Stimulated activated effector memory CD8-positive, alpha-beta T cell treated with anti-CD3 and anti-CD28 coated beads, Interleukin-12 subunit alpha, Interleukin-12 subunit beta, amount 100 ng/mL, for 72 hours (primary cell): Measurements from ENCODE around the gene ATP9A.
A peak's percentile ranks its signal among the peaks of the same experiment; 100 is the strongest.
"Not testable (repeated sequence)": the region's sequence is repeated elsewhere in the genome, so short reads cannot be mapped to it uniquely, and the experiment has no call there.

Experiments
- ATAC-seq: fragments of 150-1000 bp; cut with Tn5 transposase; 2 replicates; pipeline ENCODE4 v1.10.0; 2021
- DNase-seq, 2 donors: peaks; one replicate each; pipeline ENCODE4 v3.0.0; 2021 to 2022; ENCODE audit warnings: low spot score in 2 of 2
- H3K27ac Mint-ChIP-seq: one replicate; pipeline ENCODE4 v1.8.0; 2022; ENCODE audit warnings: mild to moderate bottlenecking, mixed read lengths
- H3K36me3 Mint-ChIP-seq: one replicate; pipeline ENCODE4 v1.8.0; 2022; ENCODE audit warnings: mild to moderate bottlenecking, mixed read lengths
- H3K4me1 Mint-ChIP-seq: one replicate; pipeline ENCODE4 v1.8.0; 2022; ENCODE audit warnings: mixed read lengths
- H3K4me3 Mint-ChIP-seq: one replicate; pipeline ENCODE4 v1.8.0; 2022; ENCODE audit warnings: mild to moderate bottlenecking, mixed read lengths
- H3K9me3 Mint-ChIP-seq: one replicate; pipeline ENCODE4 v1.8.0; 2022; ENCODE audit warnings: mixed read lengths

ATP9A gene

GRCh38 chr20:51703400-51704287 lies 64.5 kb downstream of the ATP9A start:
- DNase-seq = no peak
- Mint-ChIP-seq H3K4me3 (no peak overlapping the region), H3K4me1 (no peaks in the 10 kb centered on the region), H3K36me3 (no peaks in the 10 kb centered on the region), H3K9me3 (no peaks in the 10 kb centered on the region), H3K27ac (no peak overlapping the region)
- ATAC-seq = no peak

- DNase-seq (no peak), ATAC-seq (no peak)
- H3K9me3 Mint-ChIP-seq = no peaks in the 10 kb centered on the region
- H3K4me1 Mint-ChIP-seq = no peaks in the 10 kb centered on the region
- H3K4me3 Mint-ChIP-seq = no peak overlapping the region
- H3K36me3 Mint-ChIP-seq = no peaks in the 10 kb centered on the region
- H3K27ac Mint-ChIP-seq = no peak overlapping the region
These were observed 65.6 kb downstream of the ATP9A start for GRCh38 chr20:51702556-51702955.

GRCh38 chr20:51700809-51701285 lies 67.3 kb downstream of the ATP9A start:
- Mint-ChIP-seq H3K36me3 (no peaks in the 10 kb centered on the region), H3K9me3 (no peaks in the 10 kb centered on the region), H3K27ac (no peak overlapping the region), H3K4me1 (peaks cover 6% of the 10 kb centered on the region), H3K4me3 (no peak overlapping the region)
- no peak for DNase-seq
- ATAC-seq = no peak

DNA sequence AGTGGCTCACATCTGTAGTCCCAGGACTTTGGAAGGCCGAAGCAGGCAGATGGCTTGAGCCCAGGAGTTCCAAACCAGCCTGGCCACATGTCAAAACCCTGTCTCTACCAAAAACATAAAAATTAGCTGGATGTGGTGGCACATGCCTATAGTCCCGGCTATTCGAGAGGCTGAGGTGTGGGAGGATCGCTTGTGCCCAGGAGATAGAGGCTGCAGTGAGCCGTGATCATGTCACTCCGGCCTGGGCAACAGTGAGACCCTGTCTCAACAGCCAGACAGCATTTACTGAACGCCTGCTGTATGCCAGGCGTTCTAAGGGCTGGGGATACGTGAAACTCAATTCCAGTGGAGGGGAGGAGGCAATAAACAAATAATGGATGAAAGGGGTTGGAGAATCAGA lies 69.9 kb downstream of the ATP9A start:
- no peak for ATAC-seq
- H3K36me3 Mint-ChIP-seq = no peaks in the 10 kb centered on the region
- H3K4me1 Mint-ChIP-seq = peaks cover 6% of the 10 kb centered on the region
- H3K27ac Mint-ChIP-seq = no peak overlapping the region
- no peak for DNase-seq
- H3K4me3 Mint-ChIP-seq = no peak overlapping the region
- H3K9me3 Mint-ChIP-seq = no peaks in the 10 kb centered on the region

- Mint-ChIP-seq H3K4me3 (no peak overlapping the region), H3K36me3 (no peaks in the 10 kb centered on the region), H3K27ac (no peak overlapping the region), H3K9me3 (no peaks in the 10 kb centered on the region), H3K4me1 (peaks cover 6% of the 10 kb centered on the region)
- no peak for ATAC-seq
- DNase-seq = no peak
These were observed 70.9 kb downstream of the ATP9A start for GRCh38 chr20:51697096-51697826.

- peak overlapping the region; percentile 9 for H3K4me3 Mint-ChIP-seq
- peaks cover 6% of the 10 kb centered on the region for H3K4me1 Mint-ChIP-seq
- DNase-seq (no peak), ATAC-seq (no peak)
- H3K9me3 Mint-ChIP-seq = no peaks in the 10 kb centered on the region
- H3K36me3 Mint-ChIP-seq = no peaks in the 10 kb centered on the region
- H3K27ac Mint-ChIP-seq = peak overlapping the region; percentile 23
These were observed 71.7 kb downstream of the ATP9A start for GRCh38 chr20:51696304-51697071.

DNA sequence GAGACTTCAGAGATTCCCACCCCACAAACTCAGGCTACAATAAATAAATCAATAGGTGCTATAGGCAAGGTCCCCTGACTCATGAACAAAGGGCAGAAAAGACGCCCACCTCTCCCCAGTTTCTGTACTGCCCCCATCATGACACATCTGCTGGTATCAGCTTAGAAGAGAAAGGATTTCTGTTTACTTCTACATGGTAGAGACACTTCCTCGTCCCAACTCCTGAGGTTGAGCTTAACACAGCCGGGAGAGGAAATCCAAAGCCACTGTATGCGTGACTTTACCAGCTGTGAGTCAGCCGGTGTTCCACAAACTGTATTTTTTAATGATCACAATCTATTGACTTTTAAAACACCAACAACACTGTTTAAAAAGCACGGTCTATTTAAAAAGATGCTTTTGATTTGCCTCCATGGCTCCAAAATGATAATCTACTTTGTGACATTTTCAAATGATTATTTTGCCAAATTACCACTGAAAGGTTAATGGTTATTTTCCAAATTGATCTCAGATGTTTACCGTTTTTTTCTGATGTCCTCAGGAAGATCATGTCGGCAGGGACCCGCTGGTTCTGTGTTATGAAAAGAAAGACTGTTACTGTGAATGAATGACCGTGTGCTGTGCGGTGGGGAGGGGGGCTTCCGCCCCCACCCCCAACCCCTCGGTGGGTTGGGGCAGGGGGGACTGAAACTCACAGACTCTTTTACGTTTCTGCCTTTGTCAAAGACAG lies 72.5 kb downstream of the ATP9A start:
- peak overlapping the region; percentile 23 for H3K27ac Mint-ChIP-seq
- no peak for DNase-seq

DNA sequence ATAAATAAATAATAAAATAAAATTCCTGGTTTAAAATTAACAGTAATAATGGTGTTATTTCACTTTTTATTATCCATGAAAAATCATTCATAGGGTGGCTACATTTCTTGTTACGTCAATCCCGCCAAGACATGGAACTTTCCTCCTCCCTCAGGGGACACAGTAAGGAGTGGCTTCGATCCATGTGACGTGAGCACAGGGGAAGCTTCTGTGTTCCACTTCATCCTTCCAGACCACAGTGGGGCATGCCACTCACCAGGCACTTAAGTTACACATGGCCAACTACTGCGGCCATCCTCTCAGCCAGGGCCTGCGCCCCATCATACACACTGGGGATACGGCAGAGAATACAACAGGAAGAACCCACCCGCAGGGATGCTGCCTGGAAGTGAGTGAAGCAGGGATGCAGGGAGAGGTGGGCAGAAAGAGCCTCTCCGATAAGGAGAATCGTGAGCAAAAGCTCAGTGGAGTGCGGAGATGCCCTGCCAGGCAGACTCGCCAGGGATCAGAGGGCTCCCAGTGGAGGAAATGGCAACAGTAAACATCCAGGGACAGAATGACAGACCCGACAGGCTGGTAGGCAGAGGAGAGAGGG lies 75.3 kb downstream of the ATP9A start:
- ATAC-seq = no peak

More for the DNA sequence above, 72.5 kb downstream of the ATP9A start:
- Mint-ChIP-seq H3K36me3 (no peaks in the 10 kb centered on the region), H3K4me3 (peak overlapping the region; percentile 9), H3K4me1 (peaks cover 6% of the 10 kb centered on the region), H3K9me3 (no peaks in the 10 kb centered on the region)
- peak; percentile 81 for ATAC-seq

GRCh38 chr20:51691703-51692102 lies 76.5 kb downstream of the ATP9A start:
- DNase-seq = no peak
- no peak for ATAC-seq
- Mint-ChIP-seq H3K4me1 (peaks cover 6% of the 10 kb centered on the region), H3K9me3 (no peaks in the 10 kb centered on the region), H3K27ac (no peak overlapping the region), H3K36me3 (no peaks in the 10 kb centered on the region), H3K4me3 (no peak overlapping the region)

More for the DNA sequence above, 75.3 kb downstream of the ATP9A start:
- Mint-ChIP-seq H3K4me1 (peaks cover 6% of the 10 kb centered on the region), H3K27ac (no peak overlapping the region), H3K9me3 (no peaks in the 10 kb centered on the region), H3K36me3 (no peaks in the 10 kb centered on the region), H3K4me3 (no peak overlapping the region)
- no peak for DNase-seq

GRCh38 chr20:51688600-51689244 lies 79.5 kb downstream of the ATP9A start:
- no peak overlapping the region for H3K4me3 Mint-ChIP-seq
- DNase-seq (no peak), ATAC-seq (no peak)
- H3K36me3 Mint-ChIP-seq = no peaks in the 10 kb centered on the region
- H3K9me3 Mint-ChIP-seq = no peaks in the 10 kb centered on the region
- peaks cover 7% of the 10 kb centered on the region for H3K4me1 Mint-ChIP-seq
- no peak overlapping the region for H3K27ac Mint-ChIP-seq

GRCh38 chr20:51687630-51688029 lies 80.6 kb downstream of the ATP9A start:
- Mint-ChIP-seq H3K9me3 (no peaks in the 10 kb centered on the region), H3K4me1 (peaks cover 7% of the 10 kb centered on the region), H3K4me3 (no peak overlapping the region), H3K27ac (no peak overlapping the region), H3K36me3 (no peaks in the 10 kb centered on the region)
- ATAC-seq (no peak), DNase-seq (no peak)

DNA sequence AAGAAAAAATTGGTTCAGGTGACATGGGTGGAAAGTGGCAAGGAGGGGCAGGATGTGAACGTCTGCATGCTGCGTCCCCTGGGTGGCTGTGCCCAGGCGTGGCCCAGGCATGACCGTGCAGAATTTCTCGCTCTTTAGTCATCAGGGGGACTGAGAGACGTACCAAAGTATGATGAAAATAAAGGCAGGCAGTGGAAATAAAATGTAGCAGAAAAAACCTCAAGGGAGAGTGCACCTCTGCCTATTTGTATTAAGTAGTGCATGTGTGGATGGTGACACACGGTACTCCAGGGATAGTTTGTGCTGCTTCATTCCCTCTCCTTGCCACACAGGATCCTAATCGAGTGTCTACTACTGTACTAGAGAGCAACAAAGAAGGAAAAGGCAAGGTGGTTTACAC lies 81.1 kb downstream of the ATP9A start:
- H3K36me3 Mint-ChIP-seq = no peaks in the 10 kb centered on the region
- H3K4me3 Mint-ChIP-seq = no peak overlapping the region
- H3K27ac Mint-ChIP-seq = no peak overlapping the region
- H3K9me3 Mint-ChIP-seq = no peaks in the 10 kb centered on the region
- ATAC-seq (no peak), DNase-seq (no peak)
- H3K4me1 Mint-ChIP-seq = peaks cover 7% of the 10 kb centered on the region

- H3K27ac Mint-ChIP-seq, DNase-seq, ATAC-seq, H3K4me1 Mint-ChIP-seq, H3K36me3 Mint-ChIP-seq, H3K4me3 Mint-ChIP-seq, H3K9me3 Mint-ChIP-seq: not testable (repeated sequence)
These were observed 82.7 kb downstream of the ATP9A start for GRCh38 chr20:51685494-51685893.
